Left ventricle myocardium inferior (tissue), 1 donor: Measurements from ENCODE around the gene RAP2A. TPM values are rescaled to one million over a fixed set of nuclear protein-coding genes. Genes with fewer than 3 reads are reported as not detected.

ENCODE experiments used
- DNase-seq: peaks from one replicate; pipeline ENCODE4 v3.0.0-alpha.2; 2020
- H3K27ac ChIP-seq: fragments of 200-600 bp; replicated peaks from 2 replicates; pipeline ENCODE4 v1.8.0; 2021
- H3K27me3 ChIP-seq: fragments of 200-600 bp; 2 replicates; pipeline ENCODE4 v1.8.0; 2021; ENCODE audit warnings: low read depth
- H3K36me3 ChIP-seq: fragments of 200-600 bp; 2 replicates; pipeline ENCODE4 v1.8.0; 2021
- H3K4me1 ChIP-seq: fragments of 200-600 bp; 2 replicates; pipeline ENCODE4 v1.8.0; 2021
- H3K4me3 ChIP-seq: fragments of 200-600 bp; 2 replicates; pipeline ENCODE4 v1.8.0; 2021; ENCODE audit warnings: mild to moderate bottlenecking, moderate library complexity
- H3K9me3 ChIP-seq: fragments of 200-600 bp; replicated peaks from 2 replicates; pipeline ENCODE4 v1.8.0; 2021
- intact Hi-C: fragments of 100-400 bp; cut with micrococcal nuclease; formaldehyde crosslinking; loops from one replicate; pipeline ENCODE4 v1.11.0; 2022
- total RNA-seq: library from RNA; stranded (reverse); fragmentation: NEBNext Ultra II Directional; extraction: Animal tissue kit (Norgen Biotek cat#: 25700); gene quantifications from one replicate; pipeline ENCODE4 v1.2.1, GENCODE V29; 2021
- TF ChIP-seq, protein P1 (sequence below): fragments of 200-600 bp; IDR thresholded peaks from 2 replicates; pipeline ENCODE4 v1.8.0; 2021; ENCODE audit warnings: antibody characterized with exemption, mild to moderate bottlenecking, borderline replicate concordance
- donor health status: DM: no; HTN: yes; CAD: no; lungs with severe emphysema.

RAP2A gene
- total RNA-seq, 1 donor from 2014 or later = 15.1 TPM

GRCh38 chr13:97430296-97430695 is 3.7 kb upstream of the RAP2A start:
- TF ChIP-seq, protein P1, sequence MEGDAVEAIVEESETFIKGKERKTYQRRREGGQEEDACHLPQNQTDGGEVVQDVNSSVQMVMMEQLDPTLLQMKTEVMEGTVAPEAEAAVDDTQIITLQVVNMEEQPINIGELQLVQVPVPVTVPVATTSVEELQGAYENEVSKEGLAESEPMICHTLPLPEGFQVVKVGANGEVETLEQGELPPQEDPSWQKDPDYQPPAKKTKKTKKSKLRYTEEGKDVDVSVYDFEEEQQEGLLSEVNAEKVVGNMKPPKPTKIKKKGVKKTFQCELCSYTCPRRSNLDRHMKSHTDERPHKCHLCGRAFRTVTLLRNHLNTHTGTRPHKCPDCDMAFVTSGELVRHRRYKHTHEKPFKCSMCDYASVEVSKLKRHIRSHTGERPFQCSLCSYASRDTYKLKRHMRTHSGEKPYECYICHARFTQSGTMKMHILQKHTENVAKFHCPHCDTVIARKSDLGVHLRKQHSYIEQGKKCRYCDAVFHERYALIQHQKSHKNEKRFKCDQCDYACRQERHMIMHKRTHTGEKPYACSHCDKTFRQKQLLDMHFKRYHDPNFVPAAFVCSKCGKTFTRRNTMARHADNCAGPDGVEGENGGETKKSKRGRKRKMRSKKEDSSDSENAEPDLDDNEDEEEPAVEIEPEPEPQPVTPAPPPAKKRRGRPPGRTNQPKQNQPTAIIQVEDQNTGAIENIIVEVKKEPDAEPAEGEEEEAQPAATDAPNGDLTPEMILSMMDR = no peak
- intact Hi-C loops = no loop called here
- Histone ChIP-seq H3K27ac (no peak overlapping the region), H3K4me3 (no peak overlapping the region), H3K9me3 (no peaks in the 10 kb centered on the region), H3K4me1 (peaks cover 25% of the 10 kb centered on the region), H3K27me3 (no peaks in the 10 kb centered on the region), H3K36me3 (no peaks in the 10 kb centered on the region)
- no peak for DNase-seq

DNA sequence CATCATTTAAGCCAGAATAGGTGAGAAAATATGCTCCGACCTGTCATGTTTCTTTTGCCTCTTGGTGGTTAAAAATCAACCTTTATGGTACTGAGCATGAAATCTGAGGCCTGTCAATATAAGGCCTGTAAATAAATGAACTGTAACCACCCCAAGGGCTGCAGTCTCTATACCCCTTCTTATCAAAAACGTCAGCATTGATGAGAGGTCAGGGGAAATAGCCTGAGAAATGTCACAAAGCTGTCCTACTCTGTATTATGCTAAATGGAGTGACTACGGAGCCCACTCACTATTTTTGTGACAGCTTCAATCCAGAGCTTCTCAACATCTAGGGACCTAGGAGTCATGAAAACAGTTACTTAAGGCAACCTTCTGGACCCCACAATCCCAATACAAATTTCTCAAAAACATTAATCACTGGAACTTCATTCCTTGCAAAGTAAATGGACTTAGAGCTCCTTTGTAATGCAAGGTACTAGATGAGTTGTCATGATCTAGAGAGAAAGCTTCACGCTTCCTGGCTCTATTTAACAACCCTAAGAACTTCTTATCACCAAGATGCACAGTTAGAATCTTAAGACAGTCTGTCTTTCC is 2.7 kb upstream of the RAP2A start:
- Histone ChIP-seq H3K4me3 (no peak overlapping the region), H3K9me3 (no peaks in the 10 kb centered on the region), H3K27ac (no peak overlapping the region), H3K36me3 (no peaks in the 10 kb centered on the region), H3K27me3 (no peaks in the 10 kb centered on the region), H3K4me1 (peaks cover 35% of the 10 kb centered on the region)
- no peak for DNase-seq
- intact Hi-C loops = no loop called here
- TF ChIP-seq, protein P1 = no peak

GRCh38 chr13:97432232-97432916 is 1.6 kb upstream of the RAP2A start:
- intact Hi-C loops = no loop called here
- H3K27ac ChIP-seq = peak overlapping the region; percentile 100
- no peak for DNase-seq
- H3K9me3 ChIP-seq = no peaks in the 10 kb centered on the region
- H3K4me3 ChIP-seq = peak overlapping the region; percentile 95
- peaks cover 46% of the 10 kb centered on the region for H3K4me1 ChIP-seq
- no peaks in the 10 kb centered on the region for H3K36me3 ChIP-seq
- H3K27me3 ChIP-seq = no peaks in the 10 kb centered on the region
- TF ChIP-seq, protein P1 = no peak

GRCh38 chr13:97432917-97433726 is 847 bp upstream of the RAP2A start:
- DNase-seq = peak; percentile 98
- Histone ChIP-seq H3K9me3 (no peaks in the 10 kb centered on the region), H3K4me1 (peaks cover 53% of the 10 kb centered on the region), H3K27ac (peak overlapping the region; percentile 100), H3K36me3 (no peaks in the 10 kb centered on the region), H3K27me3 (no peaks in the 10 kb centered on the region), H3K4me3 (peak overlapping the region; percentile 95)
- intact Hi-C loops = no loop called here
- TF ChIP-seq, protein P1 = no peak

- TF ChIP-seq, protein P1 = no peak
Observed at GRCh38 chr13:97434397-97435201, 630 bp downstream of the RAP2A start.

More at GRCh38 chr13:97434397-97435201, 630 bp downstream of the RAP2A start:
- intact Hi-C loops = no loop called here
- H3K27me3 ChIP-seq = no peaks in the 10 kb centered on the region
- H3K4me3 ChIP-seq = peak overlapping the region; percentile 95
- DNase-seq = peak; percentile 34
- H3K4me1 ChIP-seq = peaks cover 68% of the 10 kb centered on the region
- peak overlapping the region; percentile 100 for H3K27ac ChIP-seq
- no peaks in the 10 kb centered on the region for H3K36me3 ChIP-seq
- H3K9me3 ChIP-seq = no peaks in the 10 kb centered on the region
